ENCODE results near the gene ATE1.

- TF ChIP-seq TEAD4 (IDR thresholded peaks at IDR 0.05) = no peak
- TF ChIP-seq YY1 (IDR thresholded peaks at IDR 0.05; ENCODE audit: low read depth) = no peak
- no peak for TF ChIP-seq MAX (IDR thresholded peaks at IDR 0.05)
- TF ChIP-seq TAF1 (IDR thresholded peaks at IDR 0.05; ENCODE audit: low read depth) = no peak
These were observed 180.6 kb downstream of the ATE1 start for GRCh38 chr10:121747163-121747775.

All from Ishikawa (cell line).